ENCODE results near the gene UBALD2.

DNA sequence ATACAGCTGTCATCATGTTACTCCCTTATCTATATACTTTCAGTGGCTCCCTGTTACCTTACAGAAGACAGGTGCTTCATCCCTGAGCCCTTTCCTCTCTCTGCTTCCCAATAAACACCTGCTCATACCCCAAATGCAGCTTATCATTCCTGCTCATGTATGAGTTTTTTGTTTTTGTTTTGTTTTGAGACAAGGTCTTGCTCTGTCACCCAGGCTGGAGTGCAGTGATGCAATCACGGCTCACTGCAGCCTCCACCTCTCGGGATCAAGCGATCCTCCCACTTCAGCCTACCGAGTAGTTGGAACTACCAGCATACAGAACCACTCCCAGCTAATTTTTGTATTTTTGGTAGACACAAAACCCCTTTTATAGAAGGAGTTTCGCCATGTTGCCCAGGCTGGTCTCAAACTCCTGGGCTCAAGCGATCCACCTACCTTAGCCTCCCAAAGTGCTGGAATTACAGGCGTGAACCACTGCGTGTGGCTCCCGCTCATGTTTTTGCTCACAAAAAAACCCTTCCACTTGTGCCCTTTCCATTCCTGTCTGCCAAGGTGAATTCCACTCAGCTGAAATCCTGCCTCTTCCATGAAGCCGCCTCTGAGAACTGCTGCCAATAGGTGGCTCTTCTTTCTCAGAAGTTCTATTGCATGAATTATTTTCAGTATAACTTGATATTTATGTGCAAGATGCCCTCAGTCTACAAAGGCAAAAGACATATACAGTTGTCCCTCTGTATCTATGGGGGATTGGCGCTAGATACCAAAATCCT is 16.9 kb upstream of the UBALD2 start:
- TF ChIP-seq, protein P1, sequence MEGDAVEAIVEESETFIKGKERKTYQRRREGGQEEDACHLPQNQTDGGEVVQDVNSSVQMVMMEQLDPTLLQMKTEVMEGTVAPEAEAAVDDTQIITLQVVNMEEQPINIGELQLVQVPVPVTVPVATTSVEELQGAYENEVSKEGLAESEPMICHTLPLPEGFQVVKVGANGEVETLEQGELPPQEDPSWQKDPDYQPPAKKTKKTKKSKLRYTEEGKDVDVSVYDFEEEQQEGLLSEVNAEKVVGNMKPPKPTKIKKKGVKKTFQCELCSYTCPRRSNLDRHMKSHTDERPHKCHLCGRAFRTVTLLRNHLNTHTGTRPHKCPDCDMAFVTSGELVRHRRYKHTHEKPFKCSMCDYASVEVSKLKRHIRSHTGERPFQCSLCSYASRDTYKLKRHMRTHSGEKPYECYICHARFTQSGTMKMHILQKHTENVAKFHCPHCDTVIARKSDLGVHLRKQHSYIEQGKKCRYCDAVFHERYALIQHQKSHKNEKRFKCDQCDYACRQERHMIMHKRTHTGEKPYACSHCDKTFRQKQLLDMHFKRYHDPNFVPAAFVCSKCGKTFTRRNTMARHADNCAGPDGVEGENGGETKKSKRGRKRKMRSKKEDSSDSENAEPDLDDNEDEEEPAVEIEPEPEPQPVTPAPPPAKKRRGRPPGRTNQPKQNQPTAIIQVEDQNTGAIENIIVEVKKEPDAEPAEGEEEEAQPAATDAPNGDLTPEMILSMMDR (IDR thresholded peaks at IDR 0.05) = no peak
- no peak for TF ChIP-seq POLR2AphosphoS5 (IDR thresholded peaks at IDR 0.05)
